Right kidney (tissue), 9 donors: ENCODE measurements around the gene PRDX3.
A peak's percentile ranks its signal among the peaks of the same experiment; 100 is the strongest.

Experiments used
- DNase-seq: peaks from one replicate; pipeline ENCODE4 v3.0.0-alpha.2; 2016
- long read RNA-seq, 8 donors: transcript quantifications; one replicate each; lab custom pipeline, GENCODE V29; 2026

Gene PRDX3
- long read RNA-seq, donor 1, transcript PRDX3-203 (2 exons, 2,277 nt): minor isoform, 12 of 300 reads
- long read RNA-seq, donor 1, transcript PRDX3-201 (7 exons, 1,591 nt): major isoform, 244 of 300 reads
- long read RNA-seq, donor 1, partial matches to known transcripts: 39 of 300 reads
- long read RNA-seq, donor 1, other reads (novel, unspliced or antisense): 5 of 300 reads
- long read RNA-seq, donor 2, transcript PRDX3-201 (7 exons, 1,591 nt): major isoform, 119 of 145 reads
- long read RNA-seq, donor 2, partial matches to known transcripts: 25 of 145 reads
- long read RNA-seq, donor 2, other reads (novel, unspliced or antisense): 0 of 145 reads
- long read RNA-seq, donor 3, transcript PRDX3-201 (7 exons, 1,591 nt): major isoform, 104 of 118 reads
- long read RNA-seq, donor 3, partial matches to known transcripts: 10 of 118 reads
- long read RNA-seq, donor 3, other reads (novel, unspliced or antisense): 0 of 118 reads
- long read RNA-seq, donor 4, transcript PRDX3-203 (2 exons, 2,277 nt): minor isoform, 6 of 198 reads
- long read RNA-seq, donor 4, transcript PRDX3-201 (7 exons, 1,591 nt): major isoform, 145 of 198 reads
- long read RNA-seq, donor 4, partial matches to known transcripts: 47 of 198 reads
- long read RNA-seq, donor 4, other reads (novel, unspliced or antisense): 0 of 198 reads
- long read RNA-seq, donor 5, transcript PRDX3-201 (7 exons, 1,591 nt): major isoform, 165 of 200 reads
- long read RNA-seq, donor 5, partial matches to known transcripts: 32 of 200 reads
- long read RNA-seq, donor 5, other reads (novel, unspliced or antisense): 0 of 200 reads
- long read RNA-seq, donor 6, transcript PRDX3-201 (7 exons, 1,591 nt): major isoform, 135 of 155 reads
- long read RNA-seq, donor 6, partial matches to known transcripts: 17 of 155 reads
- long read RNA-seq, donor 6, other reads (novel, unspliced or antisense): 0 of 155 reads
- long read RNA-seq, donor 7, transcript PRDX3-201 (7 exons, 1,591 nt): major isoform, 218 of 279 reads
- long read RNA-seq, donor 7, transcript PRDX3-203 (2 exons, 2,277 nt): minor isoform, 7 of 279 reads
- long read RNA-seq, donor 7, partial matches to known transcripts: 48 of 279 reads
- long read RNA-seq, donor 7, other reads (novel, unspliced or antisense): 5 of 279 reads
- long read RNA-seq, donor 8, transcript PRDX3-201 (7 exons, 1,591 nt): major isoform, 198 of 230 reads
- long read RNA-seq, donor 8, transcript PRDX3-203 (2 exons, 2,277 nt): minor isoform, 11 of 230 reads
- long read RNA-seq, donor 8, partial matches to known transcripts: 21 of 230 reads
- long read RNA-seq, donor 8, other reads (novel, unspliced or antisense): 0 of 230 reads

DNA sequence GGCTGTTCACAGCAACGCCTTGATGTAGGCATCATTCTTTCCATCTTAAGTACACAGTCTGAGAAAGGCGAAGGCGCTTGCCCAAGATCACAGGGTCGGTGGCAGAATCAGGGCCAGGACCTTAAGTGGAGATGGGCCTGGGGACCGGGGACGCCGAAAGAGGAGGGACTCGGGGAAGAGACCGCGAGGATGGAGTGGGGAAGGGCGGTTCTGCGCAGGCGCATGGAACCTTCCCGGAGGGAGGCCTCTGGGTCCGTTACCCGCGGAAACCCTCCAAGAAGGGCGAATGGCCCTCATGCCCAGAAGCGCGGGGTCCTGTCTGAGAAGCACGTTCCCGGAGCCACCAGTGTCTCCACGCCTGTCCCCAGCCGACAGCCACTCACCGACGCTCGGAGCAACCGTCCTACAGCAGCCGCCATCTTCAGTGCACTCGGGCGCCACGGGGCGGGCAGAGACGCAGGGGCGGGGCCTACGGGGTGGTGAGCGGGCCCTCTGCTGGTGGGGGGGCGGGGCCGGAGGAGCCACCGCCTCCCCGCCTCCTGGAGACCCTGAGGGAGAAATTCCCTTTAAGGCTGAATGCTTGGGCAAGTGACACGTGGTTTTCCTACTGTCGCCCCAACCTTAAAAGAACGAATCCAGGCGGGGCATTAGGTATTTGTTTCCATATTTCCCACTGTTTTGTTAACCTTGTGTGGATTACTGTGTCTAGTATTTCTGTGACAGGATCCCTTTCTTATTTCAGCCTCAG, at the start of gene PRDX3:
PRDX3 (minus strand) TSS at position 441 of the 748 bp plus-strand sequence; CDS start at position 419, 22 bp downstream.
- DNase-seq: peak; percentile 98

GRCh38 chr10:119227825-119228224, 49.2 kb upstream of the PRDX3 start:
- DNase-seq: no peak

GRCh38 chr10:119225083-119225658, 46.6 kb upstream of the PRDX3 start:
- no peak for DNase-seq

GRCh38 chr10:119222966-119223386, 44.4 kb upstream of the PRDX3 start:
- DNase-seq: no peak

- no peak for DNase-seq
Measured at GRCh38 chr10:119222537-119222936, 43.9 kb upstream of the PRDX3 start.

- no peak for DNase-seq
Measured at GRCh38 chr10:119221666-119222065, 43.1 kb upstream of the PRDX3 start.

- no peak for DNase-seq
Measured at GRCh38 chr10:119221201-119221600, 42.6 kb upstream of the PRDX3 start.

- DNase-seq: no peak
Measured at GRCh38 chr10:119219871-119220270, 41.3 kb upstream of the PRDX3 start.

DNA sequence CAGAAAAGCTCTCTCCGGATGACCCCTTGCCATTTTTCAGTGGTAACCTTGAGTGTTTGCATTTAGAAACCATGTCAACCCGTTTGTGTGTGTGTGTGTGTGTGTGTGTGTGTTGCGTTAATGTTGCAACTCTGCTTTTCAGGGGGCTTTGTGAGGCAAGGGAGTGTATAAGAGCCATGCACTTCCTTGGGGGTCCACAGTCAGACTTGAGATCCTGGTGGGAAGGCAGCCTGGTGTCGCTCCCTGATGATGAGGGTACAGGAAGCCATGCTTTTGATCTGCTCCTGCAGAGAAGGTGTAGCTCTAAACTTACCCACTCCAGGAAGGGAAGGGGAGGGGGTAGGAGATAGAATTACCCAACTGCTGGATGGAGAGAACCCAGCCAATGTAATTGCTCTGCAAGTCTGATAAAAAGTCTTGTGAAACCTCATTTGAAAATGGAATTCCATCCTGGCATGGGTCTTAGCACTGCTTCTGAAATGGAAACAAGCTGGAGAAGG, 39.4 kb upstream of the PRDX3 start:
- no peak for DNase-seq

DNA sequence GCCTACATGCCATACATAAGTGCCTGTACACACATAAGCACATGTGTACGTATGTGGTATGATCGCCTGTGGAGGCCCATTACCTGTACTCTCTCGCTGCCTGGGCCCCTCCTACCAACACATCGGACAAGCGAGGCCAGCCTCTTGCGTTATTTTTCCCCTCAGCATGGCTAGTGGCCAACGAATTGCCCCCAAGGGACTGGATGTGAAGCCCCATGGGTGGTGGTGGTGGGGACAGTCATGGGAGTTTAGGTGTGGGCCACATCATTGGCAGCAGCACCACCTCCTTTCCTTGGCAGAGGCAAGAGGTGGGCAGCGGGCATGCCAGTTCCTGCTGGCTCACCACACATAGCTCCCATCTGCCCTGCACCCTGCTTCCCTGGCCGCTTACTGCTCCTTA, 38.8 kb upstream of the PRDX3 start:
- no peak for DNase-seq

DNA sequence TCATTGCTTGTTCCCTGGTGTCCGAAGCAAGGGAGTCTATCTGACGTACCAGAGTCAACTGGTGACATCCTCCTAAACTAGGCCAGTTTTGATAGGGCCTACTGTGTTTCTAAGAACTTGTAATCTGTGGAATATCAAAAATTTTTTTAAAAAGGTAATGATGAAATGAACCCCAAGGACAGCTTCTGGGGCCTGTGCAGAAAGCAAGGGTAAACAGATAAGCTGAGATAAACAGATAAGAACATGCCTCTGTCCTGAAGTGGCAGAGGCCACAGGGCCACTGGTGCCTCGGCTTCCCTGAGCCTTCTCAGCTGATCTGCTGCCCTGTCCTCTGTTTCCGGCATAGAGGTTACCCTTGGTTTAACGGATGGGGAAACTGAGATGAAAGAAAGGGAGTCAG, 37.5 kb upstream of the PRDX3 start:
- DNase-seq: no peak

- DNase-seq: no peak
Measured at GRCh38 chr10:119215371-119215770, 36.8 kb upstream of the PRDX3 start.

- DNase-seq: no peak
Measured at GRCh38 chr10:119211625-119212441, 33.2 kb upstream of the PRDX3 start.

- DNase-seq: no peak
Measured at GRCh38 chr10:119211176-119211575, 32.6 kb upstream of the PRDX3 start.

- DNase-seq: no peak
Measured at GRCh38 chr10:119210633-119211032, 32.0 kb upstream of the PRDX3 start.

DNA sequence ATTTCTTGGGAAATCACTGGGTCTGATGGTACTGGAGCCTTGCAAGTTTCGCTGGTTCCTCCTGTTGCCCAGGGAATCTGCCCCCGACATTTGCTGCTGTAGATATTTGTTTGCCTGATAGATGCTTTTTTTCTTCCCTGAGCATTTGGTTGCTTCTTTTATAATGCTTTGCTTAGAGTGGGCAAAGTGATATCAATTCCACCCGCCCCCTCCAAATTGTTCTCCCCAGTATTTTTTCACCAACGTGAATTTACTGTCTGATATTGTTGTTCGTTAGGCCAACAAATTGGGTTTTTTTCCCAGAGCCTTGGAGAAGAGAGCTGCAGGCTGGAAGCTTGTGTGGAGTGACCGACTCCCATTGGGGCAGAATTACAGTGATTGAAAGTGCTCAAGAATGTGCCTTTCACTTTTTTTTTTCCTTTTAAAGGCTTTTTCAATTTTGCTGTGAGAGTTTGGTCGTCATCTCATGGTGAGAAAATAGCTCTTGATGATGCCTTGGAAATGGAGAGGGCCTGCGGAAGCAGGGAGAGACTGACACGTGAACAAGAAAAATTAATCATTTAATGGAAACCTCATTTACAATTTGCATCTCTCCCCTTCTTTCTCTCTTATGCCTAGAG, 31.2 kb upstream of the PRDX3 start:
- DNase-seq: no peak

- DNase-seq: peak; percentile 61
Measured at GRCh38 chr10:119209035-119209735, 30.6 kb upstream of the PRDX3 start.

GRCh38 chr10:119208553-119208940, 29.9 kb upstream of the PRDX3 start:
- no peak for DNase-seq
